ENCODE measurements around the gene PTPN4.

The PTPN4 gene

GRCh38 chr2:119730671-119731177, 29.0 kb upstream of the PTPN4 start:
- 90% methylated on average over 7 of the region's 8 CpGs for WGBS (ENCODE audit: insufficient coverage)
- H3K36me3 ChIP-seq (ENCODE audit: control insufficient read depth in 4 of 4, insufficient read depth in 4 of 4, low read length in 3 of 4), result no peaks in the 10 kb centered on the region
- ChIA-PET CTCF (interaction anchor here (0.6 to 1.7 kb wide), 5 partner anchors 11 to 782 kb away, joined by 3 to 7 read pairs (median 3); no protein-coding TSS in a partner anchor), POLR2A (no interaction called here)
- H3K4me3 ChIP-seq (ENCODE audit: control insufficient read depth in 1 of 7, extremely low read depth in 1 of 7, insufficient read depth in 4 of 7, low read depth in 2 of 7, low read length in 6 of 7), result no peak overlapping the region
- H3K9me3 ChIP-seq (ENCODE audit: control extremely low read depth in 1 of 5, control insufficient read depth in 4 of 5, insufficient read depth in 2 of 5, low read depth in 1 of 5, low read length in 4 of 5), result no peaks in the 10 kb centered on the region
- H3K4me1 ChIP-seq (ENCODE audit: control extremely low read depth in 1 of 4, control insufficient read depth in 4 of 4, insufficient read depth in 4 of 4, low read length in 3 of 4), result peaks cover 0 to 10% (median 9%) of the 10 kb centered on the region in 4 experiments
- no peak for DNase-seq
- H3K27ac ChIP-seq (ENCODE audit: insufficient read depth in 1 of 2, low read depth in 1 of 2, low read length in 2 of 2, poor library complexity in 1 of 2, severe bottlenecking in 2 of 2), result no peak overlapping the region
- H3K27me3 ChIP-seq (replicated peaks in 2 of 5; ENCODE audit: control insufficient read depth in 4 of 5, insufficient read depth in 5 of 5, low read length in 4 of 5), result peaks cover 0 to 56% (median 42%) of the 10 kb centered on the region in 5 experiments

- Histone ChIP-seq H3K4me3 (ENCODE audit: control insufficient read depth in 1 of 7, extremely low read depth in 1 of 7, insufficient read depth in 4 of 7, low read depth in 2 of 7, low read length in 6 of 7) (peak overlapping the region in 2 of 7 experiments; percentile 4 to 6), H3K9me3 (ENCODE audit: control extremely low read depth in 1 of 5, control insufficient read depth in 4 of 5, insufficient read depth in 2 of 5, low read depth in 1 of 5, low read length in 4 of 5) (no peaks in the 10 kb centered on the region), H3K4me1 (ENCODE audit: control extremely low read depth in 1 of 4, control insufficient read depth in 4 of 4, insufficient read depth in 4 of 4, low read length in 3 of 4) (peaks cover 0 to 10% (median 9%) of the 10 kb centered on the region in 4 experiments), H3K36me3 (ENCODE audit: control insufficient read depth in 4 of 4, insufficient read depth in 4 of 4, low read length in 3 of 4) (no peaks in the 10 kb centered on the region), H3K27ac (ENCODE audit: insufficient read depth in 1 of 2, low read depth in 1 of 2, low read length in 2 of 2, poor library complexity in 1 of 2, severe bottlenecking in 2 of 2) (no peak overlapping the region), H3K27me3 (replicated peaks in 2 of 5; ENCODE audit: control insufficient read depth in 4 of 5, insufficient read depth in 5 of 5, low read length in 4 of 5) (peaks cover 0 to 60% (median 49%) of the 10 kb centered on the region in 5 experiments)
- ChIA-PET CTCF (interaction anchor here (0.6 to 1.7 kb wide), 2 partner anchors 29 to 1116 kb away, joined by 3 to 7 read pairs; no protein-coding TSS in a partner anchor), POLR2A (no interaction called here)
- WGBS (ENCODE audit: insufficient coverage), result 27% methylated on average over 11 of the region's 11 CpGs
- DNase-seq, result peak; percentile 20 to 78 (median 65)
Observed at GRCh38 chr2:119731983-119732382, 27.7 kb upstream of the PTPN4 start.

GRCh38 chr2:119732601-119733164, 27.0 kb upstream of the PTPN4 start:
- Histone ChIP-seq H3K9me3 (ENCODE audit: control extremely low read depth in 1 of 5, control insufficient read depth in 4 of 5, insufficient read depth in 2 of 5, low read depth in 1 of 5, low read length in 4 of 5) (no peaks in the 10 kb centered on the region), H3K4me1 (ENCODE audit: control extremely low read depth in 1 of 4, control insufficient read depth in 4 of 4, insufficient read depth in 4 of 4, low read length in 3 of 4) (peaks cover 0 to 10% (median 9%) of the 10 kb centered on the region in 4 experiments), H3K27me3 (replicated peaks in 2 of 5; ENCODE audit: control insufficient read depth in 4 of 5, insufficient read depth in 5 of 5, low read length in 4 of 5) (peaks cover 0 to 58% (median 49%) of the 10 kb centered on the region in 5 experiments), H3K36me3 (ENCODE audit: control insufficient read depth in 4 of 4, insufficient read depth in 4 of 4, low read length in 3 of 4) (no peaks in the 10 kb centered on the region), H3K4me3 (ENCODE audit: control insufficient read depth in 1 of 7, extremely low read depth in 1 of 7, insufficient read depth in 4 of 7, low read depth in 2 of 7, low read length in 6 of 7) (no peak overlapping the region), H3K27ac (ENCODE audit: insufficient read depth in 1 of 2, low read depth in 1 of 2, low read length in 2 of 2, poor library complexity in 1 of 2, severe bottlenecking in 2 of 2) (no peak overlapping the region)
- WGBS (ENCODE audit: insufficient coverage), result 96% methylated on average over 4 of the region's 6 CpGs
- ChIA-PET POLR2A (no interaction called here), CTCF (interaction anchor here (1.1 to 1.3 kb wide), 2 partner anchors 20 to 26 kb away, joined by 4 read pairs; no protein-coding TSS in a partner anchor)
- DNase-seq, result no peak

- WGBS (ENCODE audit: insufficient coverage), result 100% methylated on average over 4 of the region's 4 CpGs
- Histone ChIP-seq H3K4me3 (ENCODE audit: control insufficient read depth in 1 of 7, extremely low read depth in 1 of 7, insufficient read depth in 4 of 7, low read depth in 2 of 7, low read length in 6 of 7) (no peak overlapping the region), H3K27me3 (replicated peaks in 2 of 5; ENCODE audit: control insufficient read depth in 4 of 5, insufficient read depth in 5 of 5, low read length in 4 of 5) (peaks cover 0 to 54% (median 43%) of the 10 kb centered on the region in 5 experiments), H3K4me1 (ENCODE audit: control extremely low read depth in 1 of 4, control insufficient read depth in 4 of 4, insufficient read depth in 4 of 4, low read length in 3 of 4) (peaks cover 0 to 10% (median 9%) of the 10 kb centered on the region in 4 experiments), H3K27ac (ENCODE audit: insufficient read depth in 1 of 2, low read depth in 1 of 2, low read length in 2 of 2, poor library complexity in 1 of 2, severe bottlenecking in 2 of 2) (no peak overlapping the region), H3K9me3 (ENCODE audit: control extremely low read depth in 1 of 5, control insufficient read depth in 4 of 5, insufficient read depth in 2 of 5, low read depth in 1 of 5, low read length in 4 of 5) (no peaks in the 10 kb centered on the region), H3K36me3 (ENCODE audit: control insufficient read depth in 4 of 4, insufficient read depth in 4 of 4, low read length in 3 of 4) (no peaks in the 10 kb centered on the region)
- DNase-seq, result no peak
- ChIA-PET POLR2A (no interaction called here), CTCF (interaction anchor here (0.6 to 1.3 kb wide), 2 partner anchors 16 to 19 kb away, joined by 3 to 4 read pairs; no protein-coding TSS in a partner anchor)
Observed at GRCh38 chr2:119734047-119734446, 25.7 kb upstream of the PTPN4 start.

GRCh38 chr2:119735565-119735964, 24.2 kb upstream of the PTPN4 start:
- Histone ChIP-seq H3K4me3 (ENCODE audit: control insufficient read depth in 1 of 7, extremely low read depth in 1 of 7, insufficient read depth in 4 of 7, low read depth in 2 of 7, low read length in 6 of 7) (no peak overlapping the region), H3K27me3 (replicated peaks in 2 of 5; ENCODE audit: control insufficient read depth in 4 of 5, insufficient read depth in 5 of 5, low read length in 4 of 5) (peaks cover 0 to 44% (median 28%) of the 10 kb centered on the region in 5 experiments), H3K4me1 (ENCODE audit: control extremely low read depth in 1 of 4, control insufficient read depth in 4 of 4, insufficient read depth in 4 of 4, low read length in 3 of 4) (peaks cover 0 to 20% (median 18%) of the 10 kb centered on the region in 4 experiments), H3K36me3 (ENCODE audit: control insufficient read depth in 4 of 4, insufficient read depth in 4 of 4, low read length in 3 of 4) (no peaks in the 10 kb centered on the region), H3K9me3 (ENCODE audit: control extremely low read depth in 1 of 5, control insufficient read depth in 4 of 5, insufficient read depth in 2 of 5, low read depth in 1 of 5, low read length in 4 of 5) (no peaks in the 10 kb centered on the region), H3K27ac (ENCODE audit: insufficient read depth in 1 of 2, low read depth in 1 of 2, low read length in 2 of 2, poor library complexity in 1 of 2, severe bottlenecking in 2 of 2) (no peak overlapping the region)
- CTCF ChIA-PET, result interaction anchor here (1.0 to 3.3 kb wide), 3 partner anchors 11 to 91 kb away, joined by 3 to 8 read pairs (median 4); no protein-coding TSS in a partner anchor
- POLR2A ChIA-PET, result no interaction called here
- WGBS (ENCODE audit: insufficient coverage), result 97% methylated on average over 6 of the region's 8 CpGs
- no peak for DNase-seq

- Histone ChIP-seq H3K4me3 (ENCODE audit: control insufficient read depth in 1 of 7, extremely low read depth in 1 of 7, insufficient read depth in 4 of 7, low read depth in 2 of 7, low read length in 6 of 7) (no peak overlapping the region), H3K9me3 (ENCODE audit: control extremely low read depth in 1 of 5, control insufficient read depth in 4 of 5, insufficient read depth in 2 of 5, low read depth in 1 of 5, low read length in 4 of 5) (no peaks in the 10 kb centered on the region), H3K27me3 (replicated peaks in 2 of 5; ENCODE audit: control insufficient read depth in 4 of 5, insufficient read depth in 5 of 5, low read length in 4 of 5) (peaks cover 0 to 40% (median 24%) of the 10 kb centered on the region in 5 experiments), H3K27ac (ENCODE audit: insufficient read depth in 1 of 2, low read depth in 1 of 2, low read length in 2 of 2, poor library complexity in 1 of 2, severe bottlenecking in 2 of 2) (no peak overlapping the region), H3K36me3 (ENCODE audit: control insufficient read depth in 4 of 4, insufficient read depth in 4 of 4, low read length in 3 of 4) (no peaks in the 10 kb centered on the region), H3K4me1 (ENCODE audit: control extremely low read depth in 1 of 4, control insufficient read depth in 4 of 4, insufficient read depth in 4 of 4, low read length in 3 of 4) (peaks cover 0 to 21% (median 18%) of the 10 kb centered on the region in 4 experiments)
- 86% methylated on average over 5 of the region's 5 CpGs for WGBS (ENCODE audit: insufficient coverage)
- DNase-seq, result no peak
- CTCF ChIA-PET, result interaction anchor here (1.0 to 3.3 kb wide), 3 partner anchors 10 to 90 kb away, joined by 3 to 8 read pairs (median 4); no protein-coding TSS in a partner anchor
- POLR2A ChIA-PET, result no interaction called here
Observed at GRCh38 chr2:119736021-119736420, 23.7 kb upstream of the PTPN4 start.
